HCT116 (cell line): ENCODE data around the gene XRCC2.

Source experiments
- CEBPB ChIP-seq: IDR thresholded peaks from 2 replicates; pipeline ENCODE4 v1.6.1; 2012; ENCODE audit warnings: low read depth
- ELF1 ChIP-seq: IDR thresholded peaks from 2 replicates; pipeline ENCODE4 v1.6.1; 2012; ENCODE audit warnings: low read depth, borderline replicate concordance
- EZH2 ChIP-seq: fragments of 200-600 bp; sonication (generic); IDR thresholded peaks from 2 replicates; pipeline ENCODE4 v1.6.1; 2017; ENCODE audit warnings: antibody characterized with exemption, mixed run types
- EZH2phosphoT487 ChIP-seq: fragments of 200-600 bp; IDR thresholded peaks from 2 replicates; pipeline ENCODE4 v1.6.1; 2018; ENCODE audit warnings: antibody characterized with exemption, borderline replicate concordance
- POLR2A ChIP-seq: IDR thresholded peaks from 2 replicates; pipeline ENCODE4 v1.7.0; 2011; ENCODE audit warnings: borderline replicate concordance; ENCODE audit not compliant: insufficient read depth, insufficient read length; ENCODE audit errors: extremely low read depth
- POLR2AphosphoS5 ChIP-seq: IDR thresholded peaks from 2 replicates; pipeline ENCODE4 v1.6.1; 2011; ENCODE audit warnings: mild to moderate bottlenecking, low read depth, low read length, moderate library complexity
- RAD21 ChIP-seq: IDR thresholded peaks from 2 replicates; pipeline ENCODE4 v1.6.1; 2012; ENCODE audit warnings: low read depth, mild to moderate bottlenecking
- SIN3A ChIP-seq: IDR thresholded peaks from 2 replicates; pipeline ENCODE4 v1.6.1; 2012; ENCODE audit warnings: low read depth
- TF ChIP-seq, protein P1 (sequence below): IDR thresholded peaks from 2 replicates; pipeline ENCODE4 v1.6.1; 2012
- TF ChIP-seq, protein P2 (sequence below), 3 experiments: fragments of 200-600 bp in 1 of 3; sonication (generic) in 1 of 3; IDR thresholded peaks in 2 of 3; conservative IDR thresholded peaks in 1 of 3; 2 replicates each; pipeline ENCODE4 v1.5.1; 2012 to 2017; ENCODE audit warnings: low read depth in 2 of 3, low read length in 2 of 3, antibody characterized with exemption in 1 of 3, borderline replicate concordance in 1 of 3, control low read depth in 1 of 3, mild to moderate bottlenecking in 1 of 3, mixed read lengths in 1 of 3, mixed run types in 1 of 3, moderate library complexity in 1 of 3; ENCODE audit not compliant: insufficient read depth in 1 of 3
- TF ChIP-seq, protein P3 (sequence below): IDR thresholded peaks from 2 replicates; pipeline ENCODE4 v1.6.1; 2012; ENCODE audit warnings: low read depth

DNA sequence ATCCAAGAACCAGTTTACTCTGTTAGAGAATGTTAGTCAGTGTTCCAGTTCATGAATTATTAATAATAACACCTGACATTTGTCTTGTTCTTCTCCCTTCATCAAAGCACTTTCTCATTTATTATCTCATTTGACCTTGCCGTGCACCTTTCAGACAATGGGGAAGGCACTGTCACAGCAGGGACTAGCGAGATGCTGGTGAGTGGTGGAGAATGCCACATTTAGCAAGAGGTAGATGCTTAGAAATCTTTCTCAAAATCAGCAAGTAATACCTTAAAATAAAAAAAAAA is 34.2 kb upstream of the XRCC2 start:
- TF ChIP-seq, protein P1, sequence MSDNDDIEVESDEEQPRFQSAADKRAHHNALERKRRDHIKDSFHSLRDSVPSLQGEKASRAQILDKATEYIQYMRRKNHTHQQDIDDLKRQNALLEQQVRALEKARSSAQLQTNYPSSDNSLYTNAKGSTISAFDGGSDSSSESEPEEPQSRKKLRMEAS, result no peak
- TF ChIP-seq, protein P2, sequence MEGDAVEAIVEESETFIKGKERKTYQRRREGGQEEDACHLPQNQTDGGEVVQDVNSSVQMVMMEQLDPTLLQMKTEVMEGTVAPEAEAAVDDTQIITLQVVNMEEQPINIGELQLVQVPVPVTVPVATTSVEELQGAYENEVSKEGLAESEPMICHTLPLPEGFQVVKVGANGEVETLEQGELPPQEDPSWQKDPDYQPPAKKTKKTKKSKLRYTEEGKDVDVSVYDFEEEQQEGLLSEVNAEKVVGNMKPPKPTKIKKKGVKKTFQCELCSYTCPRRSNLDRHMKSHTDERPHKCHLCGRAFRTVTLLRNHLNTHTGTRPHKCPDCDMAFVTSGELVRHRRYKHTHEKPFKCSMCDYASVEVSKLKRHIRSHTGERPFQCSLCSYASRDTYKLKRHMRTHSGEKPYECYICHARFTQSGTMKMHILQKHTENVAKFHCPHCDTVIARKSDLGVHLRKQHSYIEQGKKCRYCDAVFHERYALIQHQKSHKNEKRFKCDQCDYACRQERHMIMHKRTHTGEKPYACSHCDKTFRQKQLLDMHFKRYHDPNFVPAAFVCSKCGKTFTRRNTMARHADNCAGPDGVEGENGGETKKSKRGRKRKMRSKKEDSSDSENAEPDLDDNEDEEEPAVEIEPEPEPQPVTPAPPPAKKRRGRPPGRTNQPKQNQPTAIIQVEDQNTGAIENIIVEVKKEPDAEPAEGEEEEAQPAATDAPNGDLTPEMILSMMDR (IDR thresholded peaks at IDR 0.05 in 2 of 3, conservative IDR thresholded peaks at IDR 0.05 in 1 of 3; ENCODE audit: borderline replicate concordance in 1 of 3, insufficient read depth in 1 of 3, low read depth in 2 of 3, low read length in 2 of 3), result no peak
- TF ChIP-seq POLR2AphosphoS5, result no peak
- no peak for TF ChIP-seq EZH2phosphoT487
- TF ChIP-seq RAD21, result no peak
- no peak for TF ChIP-seq POLR2A
- no peak for TF ChIP-seq ELF1
- TF ChIP-seq SIN3A, result no peak
- no peak for TF ChIP-seq CEBPB
- no peak for TF ChIP-seq EZH2
- TF ChIP-seq, protein P3, sequence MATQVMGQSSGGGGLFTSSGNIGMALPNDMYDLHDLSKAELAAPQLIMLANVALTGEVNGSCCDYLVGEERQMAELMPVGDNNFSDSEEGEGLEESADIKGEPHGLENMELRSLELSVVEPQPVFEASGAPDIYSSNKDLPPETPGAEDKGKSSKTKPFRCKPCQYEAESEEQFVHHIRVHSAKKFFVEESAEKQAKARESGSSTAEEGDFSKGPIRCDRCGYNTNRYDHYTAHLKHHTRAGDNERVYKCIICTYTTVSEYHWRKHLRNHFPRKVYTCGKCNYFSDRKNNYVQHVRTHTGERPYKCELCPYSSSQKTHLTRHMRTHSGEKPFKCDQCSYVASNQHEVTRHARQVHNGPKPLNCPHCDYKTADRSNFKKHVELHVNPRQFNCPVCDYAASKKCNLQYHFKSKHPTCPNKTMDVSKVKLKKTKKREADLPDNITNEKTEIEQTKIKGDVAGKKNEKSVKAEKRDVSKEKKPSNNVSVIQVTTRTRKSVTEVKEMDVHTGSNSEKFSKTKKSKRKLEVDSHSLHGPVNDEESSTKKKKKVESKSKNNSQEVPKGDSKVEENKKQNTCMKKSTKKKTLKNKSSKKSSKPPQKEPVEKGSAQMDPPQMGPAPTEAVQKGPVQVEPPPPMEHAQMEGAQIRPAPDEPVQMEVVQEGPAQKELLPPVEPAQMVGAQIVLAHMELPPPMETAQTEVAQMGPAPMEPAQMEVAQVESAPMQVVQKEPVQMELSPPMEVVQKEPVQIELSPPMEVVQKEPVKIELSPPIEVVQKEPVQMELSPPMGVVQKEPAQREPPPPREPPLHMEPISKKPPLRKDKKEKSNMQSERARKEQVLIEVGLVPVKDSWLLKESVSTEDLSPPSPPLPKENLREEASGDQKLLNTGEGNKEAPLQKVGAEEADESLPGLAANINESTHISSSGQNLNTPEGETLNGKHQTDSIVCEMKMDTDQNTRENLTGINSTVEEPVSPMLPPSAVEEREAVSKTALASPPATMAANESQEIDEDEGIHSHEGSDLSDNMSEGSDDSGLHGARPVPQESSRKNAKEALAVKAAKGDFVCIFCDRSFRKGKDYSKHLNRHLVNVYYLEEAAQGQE, result no peak
